Measurements from ENCODE around the gene GCM1.
"Not testable (repeated sequence)": the region's sequence is repeated elsewhere in the genome, so short reads cannot be mapped to it uniquely, and the experiment has no call there.

The GCM1 gene

GRCh38 chr6:53162606-53163005 lies 14.0 kb upstream of the GCM1 start:
- Histone ChIP-seq H3K9me3 (ENCODE audit: control insufficient read depth, insufficient read depth, low read length) (no peaks in the 10 kb centered on the region), H3K4me1 (ENCODE audit: insufficient read depth, low read length) (no peaks in the 10 kb centered on the region), H3K36me3 (ENCODE audit: insufficient read depth, low read length) (no peaks in the 10 kb centered on the region), H3K9ac (ENCODE audit: low read depth, low read length) (no peak overlapping the region)

GRCh38 chr6:53161481-53162009 lies 12.9 kb upstream of the GCM1 start:
- Histone ChIP-seq H3K9ac (ENCODE audit: low read depth, low read length) (no peak overlapping the region), H3K4me1 (ENCODE audit: insufficient read depth, low read length) (no peaks in the 10 kb centered on the region), H3K36me3 (ENCODE audit: insufficient read depth, low read length) (no peaks in the 10 kb centered on the region), H3K9me3 (ENCODE audit: control insufficient read depth, insufficient read depth, low read length) (no peaks in the 10 kb centered on the region)

- Histone ChIP-seq H3K36me3 (ENCODE audit: insufficient read depth, low read length) (no peaks in the 10 kb centered on the region), H3K9me3 (ENCODE audit: control insufficient read depth, insufficient read depth, low read length) (no peaks in the 10 kb centered on the region), H3K4me1 (ENCODE audit: insufficient read depth, low read length) (no peaks in the 10 kb centered on the region), H3K9ac (ENCODE audit: low read depth, low read length) (no peak overlapping the region)
Measured at GRCh38 chr6:53159558-53159957, 10.9 kb upstream of the GCM1 start.

- not testable (repeated sequence) for H3K9ac ChIP-seq (ENCODE audit: low read depth, low read length); H3K36me3 ChIP-seq (ENCODE audit: insufficient read depth, low read length); H3K4me1 ChIP-seq (ENCODE audit: insufficient read depth, low read length); H3K9me3 ChIP-seq (ENCODE audit: control insufficient read depth, insufficient read depth, low read length)
Measured at GRCh38 chr6:53158076-53158475, 9.4 kb upstream of the GCM1 start.

GRCh38 chr6:53155279-53155678 lies 6.6 kb upstream of the GCM1 start:
- H3K9ac ChIP-seq (ENCODE audit: low read depth, low read length); H3K9me3 ChIP-seq (ENCODE audit: control insufficient read depth, insufficient read depth, low read length); H3K36me3 ChIP-seq (ENCODE audit: insufficient read depth, low read length); H3K4me1 ChIP-seq (ENCODE audit: insufficient read depth, low read length): not testable (repeated sequence)

- Histone ChIP-seq H3K9me3 (ENCODE audit: control insufficient read depth, insufficient read depth, low read length) (no peaks in the 10 kb centered on the region), H3K36me3 (ENCODE audit: insufficient read depth, low read length) (no peaks in the 10 kb centered on the region), H3K9ac (ENCODE audit: low read depth, low read length) (no peak overlapping the region), H3K4me1 (ENCODE audit: insufficient read depth, low read length) (no peaks in the 10 kb centered on the region)
Measured at GRCh38 chr6:53154794-53155193, 6.2 kb upstream of the GCM1 start.

GRCh38 chr6:53154071-53154470 lies 5.4 kb upstream of the GCM1 start:
- Histone ChIP-seq H3K9me3 (ENCODE audit: control insufficient read depth, insufficient read depth, low read length) (no peaks in the 10 kb centered on the region), H3K36me3 (ENCODE audit: insufficient read depth, low read length) (no peaks in the 10 kb centered on the region), H3K9ac (ENCODE audit: low read depth, low read length) (no peak overlapping the region), H3K4me1 (ENCODE audit: insufficient read depth, low read length) (no peaks in the 10 kb centered on the region)

GRCh38 chr6:53152576-53152975 lies 3.9 kb upstream of the GCM1 start:
- Histone ChIP-seq H3K9me3 (ENCODE audit: control insufficient read depth, insufficient read depth, low read length) (no peaks in the 10 kb centered on the region), H3K9ac (ENCODE audit: low read depth, low read length) (no peak overlapping the region), H3K36me3 (ENCODE audit: insufficient read depth, low read length) (no peaks in the 10 kb centered on the region), H3K4me1 (ENCODE audit: insufficient read depth, low read length) (no peaks in the 10 kb centered on the region)

GRCh38 chr6:53151676-53152075 lies 3.0 kb upstream of the GCM1 start:
- Histone ChIP-seq H3K9me3 (ENCODE audit: control insufficient read depth, insufficient read depth, low read length) (no peaks in the 10 kb centered on the region), H3K36me3 (ENCODE audit: insufficient read depth, low read length) (no peaks in the 10 kb centered on the region), H3K4me1 (ENCODE audit: insufficient read depth, low read length) (no peaks in the 10 kb centered on the region), H3K9ac (ENCODE audit: low read depth, low read length) (no peak overlapping the region)

- no peaks in the 10 kb centered on the region for H3K9me3 ChIP-seq (ENCODE audit: control insufficient read depth, insufficient read depth, low read length)
- H3K36me3 ChIP-seq (ENCODE audit: insufficient read depth, low read length): no peaks in the 10 kb centered on the region
- H3K4me1 ChIP-seq (ENCODE audit: insufficient read depth, low read length): peaks cover 6% of the 10 kb centered on the region; the same call in 1 of the 2 replicates
Measured at GRCh38 chr6:53144802-53145201, 3.8 kb downstream of the GCM1 start.

GRCh38 chr6:53143710-53144109 lies 4.9 kb downstream of the GCM1 start:
- Histone ChIP-seq H3K9me3 (ENCODE audit: control insufficient read depth, insufficient read depth, low read length) (no peaks in the 10 kb centered on the region), H3K4me1 (ENCODE audit: insufficient read depth, low read length) (peaks cover 6% of the 10 kb centered on the region; the same call in 1 of the 2 replicates), H3K36me3 (ENCODE audit: insufficient read depth, low read length) (no peaks in the 10 kb centered on the region), H3K9ac (ENCODE audit: low read depth, low read length) (no peak overlapping the region)

More at GRCh38 chr6:53144802-53145201, 3.8 kb downstream of the GCM1 start:
- no peak overlapping the region for H3K9ac ChIP-seq (ENCODE audit: low read depth, low read length)

GRCh38 chr6:53142810-53143209 lies 5.8 kb downstream of the GCM1 start:
- Histone ChIP-seq H3K9me3 (ENCODE audit: control insufficient read depth, insufficient read depth, low read length) (no peaks in the 10 kb centered on the region), H3K36me3 (ENCODE audit: insufficient read depth, low read length) (no peaks in the 10 kb centered on the region), H3K4me1 (ENCODE audit: insufficient read depth, low read length) (peaks cover 6% of the 10 kb centered on the region; the same call in 1 of the 2 replicates), H3K9ac (ENCODE audit: low read depth, low read length) (no peak overlapping the region)

GRCh38 chr6:53139841-53140413 lies 8.7 kb downstream of the GCM1 start:
- Histone ChIP-seq H3K9ac (ENCODE audit: low read depth, low read length) (no peak overlapping the region), H3K36me3 (ENCODE audit: insufficient read depth, low read length) (no peaks in the 10 kb centered on the region), H3K9me3 (ENCODE audit: control insufficient read depth, insufficient read depth, low read length) (no peaks in the 10 kb centered on the region), H3K4me1 (ENCODE audit: insufficient read depth, low read length) (0 out of 2 replicates have a peak, but pooled peaks cover under 1% of the 10 kb centered on the region)

- Histone ChIP-seq H3K4me1 (ENCODE audit: insufficient read depth, low read length) (no peaks in the 10 kb centered on the region), H3K36me3 (ENCODE audit: insufficient read depth, low read length) (no peaks in the 10 kb centered on the region), H3K9ac (ENCODE audit: low read depth, low read length) (no peak overlapping the region), H3K9me3 (ENCODE audit: control insufficient read depth, insufficient read depth, low read length) (no peaks in the 10 kb centered on the region)
Measured at GRCh38 chr6:53136000-53136609, 12.5 kb downstream of the GCM1 start.

GRCh38 chr6:53134601-53135235 lies 13.9 kb downstream of the GCM1 start:
- H3K9ac ChIP-seq (ENCODE audit: low read depth, low read length): no peak overlapping the region
- H3K36me3 ChIP-seq (ENCODE audit: insufficient read depth, low read length): no peaks in the 10 kb centered on the region
- no peaks in the 10 kb centered on the region for H3K4me1 ChIP-seq (ENCODE audit: insufficient read depth, low read length)
- no peaks in the 10 kb centered on the region for H3K9me3 ChIP-seq (ENCODE audit: control insufficient read depth, insufficient read depth, low read length)

Data from ES-I3 (cell line).